ENCODE data around the gene PNPT1. TPM values are rescaled to one million over a fixed set of nuclear protein-coding genes. Genes with fewer than 3 reads are reported as not detected.

The PNPT1 gene
- total and polyA plus RNA-seq, 9 of the 15 experiments (the other 6 are each of a cell fraction or from before 2014, with no cell fraction given): 46.5 to 104 (median 62.7) TPM

GRCh38 chr2:55732854-55733253 lies 39.2 kb upstream of the PNPT1 start:
- 0% methylated on average over 4 of the region's 4 CpGs for WGBS (ENCODE audit: insufficient coverage, low coverage, missing lambda C conversion rate)
- no peak for FAIRE-seq
- CTCF ChIA-PET (ENCODE audit: low intra/inter-chr PET ratio): no interaction called here
- TF ChIP-seq HSF4 (CRISPR knock-in tag; IDR thresholded peaks at IDR 0.05; ENCODE audit: borderline replicate concordance) (no peak), ZZZ3 (IDR thresholded peaks at IDR 0.05) (no peak), CEBPZ (IDR thresholded peaks at IDR 0.05; ENCODE audit: borderline replicate concordance, low read depth, low read length) (no peak), PHF20 (IDR thresholded peaks at IDR 0.05; ENCODE audit: partially characterized antibody) (no peak), MTA2 (IDR thresholded peaks at IDR 0.05; ENCODE audit: low read depth) (no peak), NCOA1 (IDR thresholded peaks at IDR 0.05; ENCODE audit: low read depth) (no peak), HCFC1 (IDR thresholded peaks at IDR 0.05; ENCODE audit: low read depth, low read length) (no peak), ZNF354B (CRISPR knock-in tag; IDR thresholded peaks at IDR 0.05) (no peak), ZNF24 (IDR thresholded peaks at IDR 0.05) (no peak), SPI1 (IDR thresholded peaks at IDR 0.05; ENCODE audit: borderline replicate concordance, low read depth, low read length) (no peak), RERE (CRISPR knock-in tag; IDR thresholded peaks at IDR 0.05; ENCODE audit: borderline replicate concordance) (no peak), GABPB1 (CRISPR knock-in tag; IDR thresholded peaks at IDR 0.05) (no peak), ARID1B (IDR thresholded peaks at IDR 0.05) (no peak)
- TF ChIP-seq, protein P1, sequence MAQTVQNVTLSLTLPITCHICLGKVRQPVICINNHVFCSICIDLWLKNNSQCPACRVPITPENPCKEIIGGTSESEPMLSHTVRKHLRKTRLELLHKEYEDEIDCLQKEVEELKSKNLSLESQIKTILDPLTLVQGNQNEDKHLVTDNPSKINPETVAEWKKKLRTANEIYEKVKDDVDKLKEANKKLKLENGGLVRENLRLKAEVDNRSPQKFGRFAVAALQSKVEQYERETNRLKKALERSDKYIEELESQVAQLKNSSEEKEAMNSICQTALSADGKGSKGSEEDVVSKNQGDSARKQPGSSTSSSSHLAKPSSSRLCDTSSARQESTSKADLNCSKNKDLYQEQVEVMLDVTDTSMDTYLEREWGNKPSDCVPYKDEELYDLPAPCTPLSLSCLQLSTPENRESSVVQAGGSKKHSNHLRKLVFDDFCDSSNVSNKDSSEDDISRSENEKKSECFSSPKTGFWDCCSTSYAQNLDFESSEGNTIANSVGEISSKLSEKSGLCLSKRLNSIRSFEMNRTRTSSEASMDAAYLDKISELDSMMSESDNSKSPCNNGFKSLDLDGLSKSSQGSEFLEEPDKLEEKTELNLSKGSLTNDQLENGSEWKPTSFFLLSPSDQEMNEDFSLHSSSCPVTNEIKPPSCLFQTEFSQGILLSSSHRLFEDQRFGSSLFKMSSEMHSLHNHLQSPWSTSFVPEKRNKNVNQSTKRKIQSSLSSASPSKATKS (CRISPR knock-in tag; IDR thresholded peaks at IDR 0.05): no peak

More at GRCh38 chr2:55732854-55733253, 39.2 kb upstream of the PNPT1 start:
- no peak overlapping the region for H3K4me2 ChIP-seq (ENCODE audit: insufficient read depth, low read length)
- no peaks in the 10 kb centered on the region for H3K27me3 ChIP-seq (ENCODE audit: control insufficient read depth in 2 of 2, insufficient read depth in 2 of 2, low read length in 2 of 2)
- no peak overlapping the region for H3K9ac ChIP-seq (ENCODE audit: insufficient read depth in 1 of 2, low read depth in 2 of 2, low read length in 2 of 2)
- ATAC-seq: no peak
- no peak overlapping the region for H3K27ac ChIP-seq (ENCODE audit: extremely low read depth, low read depth, low read length)
- no peaks in the 10 kb centered on the region for H3K9me3 ChIP-seq (replicated peaks; ENCODE audit: control insufficient read depth, insufficient read depth, low read depth, low read length)
- BruUV-seq (replicated peaks): no TSS peak
- H3K4me3 ChIP-seq: no peak overlapping the region
- no peaks in the 10 kb centered on the region for H3K9me1 ChIP-seq (ENCODE audit: control insufficient read depth, insufficient read depth, low read length)
- no peaks in the 10 kb centered on the region for H3K79me2 ChIP-seq (ENCODE audit: control insufficient read depth, insufficient read depth, low read length)
- H3K4me1 ChIP-seq (replicated peaks in 1 of 2; ENCODE audit: control insufficient read depth in 2 of 2, insufficient read depth in 2 of 2, low read length in 2 of 2): no peaks in the 10 kb centered on the region
- in situ Hi-C loops (cut with MboI) (no loop called here), intact Hi-C loops (cut with micrococcal nuclease) (no loop called here)
- H4K20me1 ChIP-seq (replicated peaks; ENCODE audit: control insufficient read depth, insufficient read depth, low read length): no peaks in the 10 kb centered on the region
- no peak overlapping the region for H2AFZ ChIP-seq (ENCODE audit: low read depth, low read length)
- no peak for DNase-seq (ENCODE audit: extremely low read depth in 1 of 4, low spot score in 3 of 4)
- POLR2A ChIA-PET: interaction anchor here (1.4 kb wide), 1 partner anchor 9 kb away, joined by 3 read pairs; no protein-coding TSS in a partner anchor
- no peaks in the 10 kb centered on the region for H3K36me3 ChIP-seq (ENCODE audit: control insufficient read depth, insufficient read depth, low read length)

Measured in K562 (cell line).